Hepatocyte (in vitro differentiated cells): ENCODE results near the gene AAMDC.

Experiments
- CTCF ChIP-seq: fragments of 200-600 bp; sonication (generic); IDR thresholded peaks from 2 replicates; pipeline ENCODE4 v1.5.1; 2016; ENCODE audit warnings: antibody characterized with exemption, mild to moderate bottlenecking; ENCODE audit not compliant: poor library complexity
- EZH2 ChIP-seq: fragments of 200-600 bp; sonication (generic); IDR thresholded peaks from 2 replicates; pipeline ENCODE4 v1.6.1; 2016; ENCODE audit warnings: antibody characterized with exemption, mild to moderate bottlenecking, borderline replicate concordance
- EZH2phosphoT487 ChIP-seq: fragments of 200-600 bp; sonication (generic); IDR thresholded peaks from one replicate; pipeline ENCODE4 v1.6.1; 2018; ENCODE audit warnings: antibody characterized with exemption, mild to moderate bottlenecking, low read depth, moderate library complexity; ENCODE audit not compliant: unreplicated experiment, severe bottlenecking

- TF ChIP-seq CTCF: no peak
- TF ChIP-seq EZH2: no peak
- TF ChIP-seq EZH2phosphoT487: no peak
These were observed 7.7 kb upstream of the AAMDC start for GRCh38 chr11:77813256-77813655.
